GM12865 (cell line): ENCODE data around the gene RFX7.
A peak's percentile ranks its signal among the peaks of the same experiment; 100 is the strongest.

Source experiments
- DNase-seq: peaks from one replicate; pipeline ENCODE4 v3.0.0; 2010; ENCODE audit warnings: low read depth
- H3K4me3 ChIP-seq: 2 replicates; pipeline ENCODE4 v1.5.1; 2011; ENCODE audit warnings: mild to moderate bottlenecking, low read depth, low read length, control low read depth
- CTCF ChIP-seq: IDR thresholded peaks from 2 replicates; pipeline ENCODE4 v1.5.1; 2011; ENCODE audit warnings: low read length, control low read depth, low read depth, inconsistent platforms; ENCODE audit not compliant: insufficient read depth; ENCODE audit errors: missing control alignments

The RFX7 gene

DNA sequence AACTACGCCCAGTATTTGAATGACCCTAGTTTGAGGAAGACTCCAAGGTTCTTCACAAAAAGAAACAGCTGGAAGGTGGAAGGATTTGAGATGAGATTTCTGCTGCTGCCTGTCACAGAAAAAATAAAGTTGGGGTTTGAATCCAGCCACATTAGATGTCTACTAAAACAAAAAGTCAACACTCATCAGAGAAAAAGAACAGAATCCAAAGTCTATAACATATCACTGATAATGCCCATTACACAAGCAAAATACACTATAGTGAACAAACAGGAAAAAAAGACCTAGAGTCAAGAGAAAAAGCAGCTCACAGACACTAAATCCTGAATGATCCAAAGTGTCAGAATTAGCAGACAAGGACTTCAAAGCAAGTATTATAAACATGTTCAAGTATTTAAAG is 56.0 kb downstream of the RFX7 start:
- H3K4me3 ChIP-seq: no peak overlapping the region
- no peak for DNase-seq
- no peak for TF ChIP-seq CTCF

GRCh38 chr15:56185980-56186379 is 57.7 kb downstream of the RFX7 start:
- TF ChIP-seq CTCF: no peak
- H3K4me3 ChIP-seq: no peak overlapping the region
- peak; percentile 12 for DNase-seq

- no peak overlapping the region for H3K4me3 ChIP-seq
- no peak for TF ChIP-seq CTCF
- no peak for DNase-seq
Measured at GRCh38 chr15:56184516-56184915, 59.2 kb downstream of the RFX7 start.

- H3K4me3 ChIP-seq: no peak overlapping the region
- TF ChIP-seq CTCF: no peak
- DNase-seq: no peak
Measured at GRCh38 chr15:56180851-56181250, 62.8 kb downstream of the RFX7 start.

DNA sequence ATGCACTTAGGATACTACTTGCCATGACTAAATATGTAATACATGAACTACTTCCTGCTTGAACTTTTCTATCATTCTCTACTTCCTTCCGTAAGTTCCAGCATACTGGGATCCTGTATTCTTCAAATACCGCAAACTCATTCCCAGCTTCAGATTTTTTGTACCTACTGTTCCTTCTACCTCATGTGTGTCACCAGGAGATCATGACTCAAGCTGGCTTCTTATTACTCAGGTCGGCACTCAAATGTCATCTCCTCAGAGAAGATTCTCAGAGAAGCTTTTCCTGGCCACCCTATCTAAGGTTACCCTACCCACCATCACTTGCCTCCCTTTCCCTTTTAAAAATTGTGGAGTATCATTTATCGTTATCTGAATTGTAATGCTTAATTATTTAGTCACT is 66.7 kb downstream of the RFX7 start:
- TF ChIP-seq CTCF: no peak
- no peak overlapping the region for H3K4me3 ChIP-seq
- no peak for DNase-seq

GRCh38 chr15:56175788-56176187 is 67.9 kb downstream of the RFX7 start:
- no peak for TF ChIP-seq CTCF
- H3K4me3 ChIP-seq: no peak overlapping the region
- no peak for DNase-seq

DNA sequence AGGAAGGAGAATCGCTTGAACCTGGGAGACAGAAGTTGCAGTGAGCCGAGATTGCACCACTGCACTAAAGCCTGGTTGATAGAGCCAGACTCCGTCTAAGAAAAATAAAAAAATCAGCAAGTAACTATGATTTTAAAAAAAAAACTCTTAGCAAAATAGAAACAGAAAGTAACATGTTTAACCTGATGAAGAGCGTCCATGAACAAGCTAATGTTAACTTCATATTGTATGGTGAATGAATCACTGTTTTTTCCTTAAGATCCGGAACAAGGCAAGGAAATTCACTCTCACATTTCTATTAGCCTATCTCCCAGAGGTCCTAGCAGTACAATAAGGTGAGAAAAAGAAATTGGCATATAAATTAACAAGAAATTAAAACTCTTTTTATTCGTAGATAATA is 69.0 kb downstream of the RFX7 start:
- no peak for TF ChIP-seq CTCF
- H3K4me3 ChIP-seq: no peak overlapping the region
- no peak for DNase-seq
